Right lobe of liver (tissue), 4 donors: ENCODE measurements around the gene PPRC1.

Source experiments
- CTCF ChIP-seq, 4 donors: fragments of 200-600 bp in 3 of 4; fragments of 450-650 bp in 1 of 4; IDR thresholded peaks; one replicate each; pipeline versions ENCODE4 v1.5.1 to v1.8.0; 2016 to 2022; ENCODE audit warnings: antibody characterized with exemption in 4 of 4, mild to moderate bottlenecking in 2 of 4
- POLR2A ChIP-seq: fragments of 450-650 bp; IDR thresholded peaks from one replicate; pipeline ENCODE4 v1.6.1; 2017; ENCODE audit warnings: antibody characterized with exemption, mild to moderate bottlenecking
- donor health status: DM: no; HTN: no; CAD: no.
- donor health status: DM: no; HTN: no; CAD: no.
- donor health status: DM: no; HTN: yes; CAD: no.

DNA sequence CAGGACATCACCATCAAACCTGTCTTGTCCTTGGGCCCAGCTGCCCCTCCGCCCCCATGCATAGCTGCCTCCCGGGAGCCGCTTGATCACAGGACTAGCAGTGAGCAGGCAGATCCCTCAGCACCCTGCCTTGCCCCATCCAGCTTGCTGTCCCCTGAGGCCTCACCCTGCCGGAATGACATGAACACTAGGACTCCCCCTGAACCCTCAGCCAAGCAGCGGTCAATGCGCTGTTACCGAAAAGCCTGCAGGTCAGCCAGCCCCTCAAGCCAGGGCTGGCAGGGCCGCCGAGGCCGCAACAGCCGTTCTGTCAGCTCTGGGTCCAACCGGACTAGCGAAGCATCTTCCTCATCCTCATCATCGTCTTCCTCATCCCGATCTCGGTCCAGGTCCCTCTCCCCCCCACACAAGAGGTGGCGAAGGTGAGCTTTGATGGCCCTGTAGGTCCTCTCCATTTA, 14.2 kb downstream of the PPRC1 start:
- TF ChIP-seq CTCF (IDR thresholded peaks at IDR 0.05) (no peak), POLR2A (no peak)
